Glutamatergic neuron (in vitro differentiated cells): ENCODE data around the gene GJA3. TPM values are rescaled to one million over a fixed set of nuclear protein-coding genes. Genes with fewer than 3 reads are reported as not detected.

Experiments used
- DNase-seq: peaks from one replicate; pipeline ENCODE4 v3.0.0; 2022
- H3K27ac Mint-ChIP-seq: one replicate; pipeline ENCODE4 v1.8.0; 2020; ENCODE audit warnings: mild to moderate bottlenecking, mixed read lengths, inconsistent platforms; ENCODE audit not compliant: unreplicated experiment
- H3K27me3 Mint-ChIP-seq: one replicate; pipeline ENCODE4 v1.8.0; 2020; ENCODE audit warnings: mild to moderate bottlenecking, moderate library complexity, mixed read lengths, inconsistent platforms; ENCODE audit not compliant: unreplicated experiment
- H3K36me3 Mint-ChIP-seq: one replicate; pipeline ENCODE4 v1.8.0; 2020; ENCODE audit warnings: mild to moderate bottlenecking, mixed read lengths, inconsistent platforms; ENCODE audit not compliant: unreplicated experiment
- H3K4me1 Mint-ChIP-seq: one replicate; pipeline ENCODE4 v1.8.0; 2020; ENCODE audit warnings: mild to moderate bottlenecking, low read depth, mixed read lengths, inconsistent platforms; ENCODE audit not compliant: unreplicated experiment
- H3K4me3 Mint-ChIP-seq: one replicate; pipeline ENCODE4 v1.8.0; 2020; ENCODE audit warnings: mild to moderate bottlenecking, mixed read lengths, inconsistent platforms; ENCODE audit not compliant: unreplicated experiment
- H3K9me3 Mint-ChIP-seq: one replicate; pipeline ENCODE4 v1.8.0; 2020; ENCODE audit warnings: mild to moderate bottlenecking, moderate library complexity, mixed read lengths, inconsistent platforms; ENCODE audit not compliant: unreplicated experiment
- total RNA-seq: library from RNA; stranded (reverse); fragmentation: NEBNext Ultra II Directional; extraction: Animal tissue kit (Norgen Biotek cat#: 25700); gene quantifications from one replicate; pipeline ENCODE4 v1.2.1, GENCODE V29; 2021; ENCODE audit not compliant: unreplicated experiment
- TF ChIP-seq, protein P1 (sequence below): fragments of 200-600 bp; sonication (generic); IDR thresholded peaks from one replicate; pipeline ENCODE4 v1.5.0; 2021; ENCODE audit not compliant: partially characterized antibody, unreplicated experiment

Gene GJA3
- total RNA-seq, 1 donor from 2014 or later: not detected

DNA sequence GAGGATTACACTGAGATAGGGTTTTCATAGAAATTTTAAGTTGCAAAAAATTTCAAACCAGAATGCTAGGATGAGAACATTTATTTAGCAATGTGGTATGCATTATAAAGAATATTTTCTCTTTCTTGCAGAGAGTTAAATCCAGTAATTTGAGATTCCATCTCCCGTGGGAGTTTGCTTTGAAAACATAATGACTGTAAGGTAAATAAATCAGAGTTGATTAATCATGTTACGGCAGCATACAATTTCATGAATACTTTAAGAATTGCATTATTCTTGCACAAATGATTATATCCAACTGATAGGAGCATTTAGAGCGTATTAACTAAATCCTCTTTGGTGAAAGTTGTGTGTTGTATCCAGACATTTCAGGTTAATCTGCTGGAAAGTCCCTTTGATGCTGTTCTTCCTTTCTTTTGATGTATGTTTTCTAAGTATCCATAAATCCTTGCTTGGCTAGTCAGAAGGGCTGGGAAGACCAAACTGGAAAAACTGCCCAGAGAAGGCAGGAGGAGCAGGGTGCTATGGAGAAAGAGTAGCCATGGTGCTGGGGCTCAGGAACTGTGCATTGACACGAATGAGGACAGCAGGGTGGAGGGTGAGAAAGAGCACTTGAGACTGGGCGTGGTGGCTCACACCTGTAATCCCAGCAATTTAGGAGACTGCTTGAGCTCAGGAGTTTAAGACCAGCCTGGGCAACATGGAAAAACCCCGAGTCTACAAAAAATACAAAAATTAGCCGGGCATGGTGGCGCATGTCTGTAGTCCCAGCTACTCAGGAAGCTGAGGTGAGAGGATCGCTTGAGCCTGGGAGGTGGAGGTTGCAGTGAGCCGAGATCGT lies 4.8 kb upstream of the GJA3 start:
- Mint-ChIP-seq H3K27ac (no peak overlapping the region), H3K4me3 (no peak overlapping the region), H3K9me3 (peaks cover 2% of the 10 kb centered on the region), H3K4me1 (no peaks in the 10 kb centered on the region), H3K36me3 (no peaks in the 10 kb centered on the region), H3K27me3 (peaks cover 6% of the 10 kb centered on the region)
- TF ChIP-seq, protein P1, sequence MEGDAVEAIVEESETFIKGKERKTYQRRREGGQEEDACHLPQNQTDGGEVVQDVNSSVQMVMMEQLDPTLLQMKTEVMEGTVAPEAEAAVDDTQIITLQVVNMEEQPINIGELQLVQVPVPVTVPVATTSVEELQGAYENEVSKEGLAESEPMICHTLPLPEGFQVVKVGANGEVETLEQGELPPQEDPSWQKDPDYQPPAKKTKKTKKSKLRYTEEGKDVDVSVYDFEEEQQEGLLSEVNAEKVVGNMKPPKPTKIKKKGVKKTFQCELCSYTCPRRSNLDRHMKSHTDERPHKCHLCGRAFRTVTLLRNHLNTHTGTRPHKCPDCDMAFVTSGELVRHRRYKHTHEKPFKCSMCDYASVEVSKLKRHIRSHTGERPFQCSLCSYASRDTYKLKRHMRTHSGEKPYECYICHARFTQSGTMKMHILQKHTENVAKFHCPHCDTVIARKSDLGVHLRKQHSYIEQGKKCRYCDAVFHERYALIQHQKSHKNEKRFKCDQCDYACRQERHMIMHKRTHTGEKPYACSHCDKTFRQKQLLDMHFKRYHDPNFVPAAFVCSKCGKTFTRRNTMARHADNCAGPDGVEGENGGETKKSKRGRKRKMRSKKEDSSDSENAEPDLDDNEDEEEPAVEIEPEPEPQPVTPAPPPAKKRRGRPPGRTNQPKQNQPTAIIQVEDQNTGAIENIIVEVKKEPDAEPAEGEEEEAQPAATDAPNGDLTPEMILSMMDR: no peak
- no peak for DNase-seq

DNA sequence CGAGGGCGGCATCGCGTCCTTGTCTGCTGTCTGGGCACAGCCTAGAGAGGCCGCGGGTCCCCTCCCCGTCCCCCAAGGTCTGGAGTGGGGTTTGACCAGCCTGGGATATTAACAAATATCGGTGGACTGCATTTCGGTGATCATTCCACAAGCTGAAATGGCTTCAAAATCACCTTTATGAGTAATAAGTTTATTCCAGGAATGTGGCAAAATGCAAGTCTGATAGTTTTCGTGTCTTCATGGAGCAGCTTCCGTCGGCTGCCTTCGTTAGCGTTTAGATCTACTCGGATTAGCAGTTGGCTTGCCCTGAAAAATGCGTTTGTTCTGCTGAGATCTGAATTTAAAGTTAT lies 1.1 kb upstream of the GJA3 start:
- H3K9me3 Mint-ChIP-seq: no peaks in the 10 kb centered on the region
- TF ChIP-seq, protein P1: no peak
- DNase-seq: no peak
- H3K4me3 Mint-ChIP-seq: no peak overlapping the region
- H3K4me1 Mint-ChIP-seq: peaks cover 4% of the 10 kb centered on the region
- H3K27me3 Mint-ChIP-seq: peaks cover 12% of the 10 kb centered on the region
- no peak overlapping the region for H3K27ac Mint-ChIP-seq
- H3K36me3 Mint-ChIP-seq: no peaks in the 10 kb centered on the region

DNA sequence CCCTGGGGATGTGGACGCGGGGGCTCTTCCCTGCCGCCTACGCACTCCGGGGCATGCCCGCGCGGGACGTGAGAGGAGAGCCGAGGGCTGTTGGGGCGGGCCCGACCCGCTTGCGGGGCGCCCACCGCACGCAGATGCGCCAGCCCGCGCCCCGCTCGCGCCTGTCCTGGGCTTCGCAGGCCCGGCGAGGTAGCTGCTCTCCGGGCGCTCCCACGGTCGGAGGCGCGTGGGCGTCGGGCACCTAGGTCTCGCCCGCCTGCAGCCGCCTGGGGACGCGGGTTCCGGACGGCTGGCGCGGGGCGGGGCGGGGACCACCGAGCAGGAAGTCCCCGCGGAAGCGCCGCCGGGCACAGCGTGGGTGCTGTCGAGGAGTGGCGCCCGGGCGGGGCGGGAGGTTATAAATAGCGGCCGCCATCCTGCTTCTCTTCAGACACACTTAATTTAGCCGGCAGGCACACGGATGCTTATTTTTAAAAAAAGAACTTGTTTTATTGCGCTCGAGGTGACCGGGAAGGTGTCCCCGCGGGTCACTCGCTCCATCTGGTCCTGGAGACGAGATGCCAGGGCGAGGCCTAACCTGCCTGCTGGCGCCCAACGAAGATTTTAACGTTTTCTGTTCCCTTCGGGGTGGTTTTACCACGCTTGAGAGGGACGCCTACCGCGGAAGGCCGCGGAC lies 561 bp upstream of the GJA3 start:
- no peak for DNase-seq
- Mint-ChIP-seq H3K27me3 (peaks cover 12% of the 10 kb centered on the region), H3K4me3 (peak overlapping the region; percentile 61), H3K36me3 (no peaks in the 10 kb centered on the region), H3K4me1 (peaks cover 4% of the 10 kb centered on the region), H3K27ac (no peak overlapping the region), H3K9me3 (no peaks in the 10 kb centered on the region)
- TF ChIP-seq, protein P1: no peak

DNA sequence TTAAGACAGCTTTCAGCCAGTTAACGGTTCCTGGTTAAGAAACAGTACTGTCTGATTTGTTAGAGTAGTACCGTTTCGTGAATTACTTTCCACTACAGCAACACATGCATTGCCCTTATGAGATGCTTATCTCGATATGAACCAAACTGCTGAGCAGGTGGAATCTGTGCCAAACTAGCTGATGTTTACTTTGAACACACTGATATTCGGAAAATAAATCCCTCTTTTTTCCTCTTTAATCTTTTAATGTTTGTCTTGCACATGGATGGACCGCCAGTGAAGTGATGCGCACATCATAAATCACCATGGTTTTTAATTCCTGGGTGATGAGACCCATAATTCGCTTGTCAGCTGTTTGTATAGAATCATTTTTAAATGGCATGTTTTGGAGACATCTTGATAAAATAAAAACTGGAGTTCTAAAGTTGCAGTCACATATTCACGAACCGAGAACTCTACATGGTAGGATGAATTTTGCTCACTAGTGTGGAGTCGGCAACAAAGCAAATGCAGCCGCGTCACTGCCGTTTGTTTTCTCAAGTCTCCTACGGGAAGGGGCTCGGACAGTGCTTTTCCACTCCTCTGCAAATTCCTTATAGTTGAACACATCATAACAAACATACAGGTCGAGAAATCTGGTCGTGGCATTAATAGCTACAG lies 1.1 kb downstream of the GJA3 start:
- no peak for DNase-seq
- Mint-ChIP-seq H3K36me3 (no peaks in the 10 kb centered on the region), H3K9me3 (no peaks in the 10 kb centered on the region), H3K27ac (peak overlapping the region; percentile 26), H3K4me3 (peak overlapping the region; percentile 86), H3K27me3 (peaks cover 12% of the 10 kb centered on the region), H3K4me1 (peaks cover 4% of the 10 kb centered on the region)
- TF ChIP-seq, protein P1: no peak
